HUES64 (cell line): Measurements from ENCODE around the gene PRDM1.
"Not testable (repeated sequence)": the region's sequence is repeated elsewhere in the genome, so short reads cannot be mapped to it uniquely, and the experiment has no call there.

Source experiments
- H3K27ac ChIP-seq: 2 replicates; pipeline ENCODE4 v1.7.0; 2013; ENCODE audit warnings: low read depth, low read length, inconsistent platforms
- H3K27me3 ChIP-seq: 2 replicates; pipeline ENCODE4 v1.6.1; 2013; ENCODE audit warnings: mild to moderate bottlenecking, low read length; ENCODE audit not compliant: insufficient read depth
- H3K36me3 ChIP-seq: 2 replicates; pipeline ENCODE4 v1.6.1; 2013; ENCODE audit warnings: mild to moderate bottlenecking, low read length; ENCODE audit not compliant: insufficient read depth
- H3K4me1 ChIP-seq: 2 replicates; pipeline ENCODE4 v1.6.1; 2013; ENCODE audit warnings: mild to moderate bottlenecking, low read length, moderate library complexity; ENCODE audit not compliant: insufficient read depth
- H3K4me3 ChIP-seq: 2 replicates; pipeline ENCODE4 v1.5.1; 2013; ENCODE audit warnings: mild to moderate bottlenecking, low read length, moderate library complexity
- H3K9ac ChIP-seq: 2 replicates; pipeline ENCODE4 v1.6.1; 2013; ENCODE audit warnings: mild to moderate bottlenecking, low read depth, low read length
- H3K9me3 ChIP-seq: 2 replicates; pipeline ENCODE4 v1.6.1; 2013; ENCODE audit warnings: low read depth, low read length; ENCODE audit not compliant: insufficient read depth
- WGBS: fragments of 150-250, 120-280 bp; methylation state at CpG from one replicate; pipeline ENCODE4 v1.1.7; 2013; ENCODE audit warnings: missing lambda C conversion rate; 5-methylcytosine and 5-hydroxymethylcytosine counted together

PRDM1 gene

GRCh38 chr6:106142876-106143431 is 56.8 kb downstream of the PRDM1 start:
- Histone ChIP-seq H3K36me3 (no peaks in the 10 kb centered on the region), H3K9ac (no peak overlapping the region), H3K9me3 (no peaks in the 10 kb centered on the region), H3K4me3 (no peak overlapping the region), H3K27ac (no peak overlapping the region), H3K4me1 (0 out of 2 replicates have a peak, but pooled peaks cover 9% of the 10 kb centered on the region), H3K27me3 (no peaks in the 10 kb centered on the region)
- 87% methylated on average over 2 of the region's 2 CpGs for WGBS

- Histone ChIP-seq H3K9ac (no peak overlapping the region), H3K36me3 (no peaks in the 10 kb centered on the region), H3K4me3 (no peak overlapping the region), H3K9me3 (no peaks in the 10 kb centered on the region), H3K27ac (no peak overlapping the region), H3K4me1 (0 out of 2 replicates have a peak, but pooled peaks cover 9% of the 10 kb centered on the region), H3K27me3 (no peaks in the 10 kb centered on the region)
- 82% methylated on average over 12 of the region's 12 CpGs for WGBS
These were observed 57.5 kb downstream of the PRDM1 start for GRCh38 chr6:106143665-106144064.

DNA sequence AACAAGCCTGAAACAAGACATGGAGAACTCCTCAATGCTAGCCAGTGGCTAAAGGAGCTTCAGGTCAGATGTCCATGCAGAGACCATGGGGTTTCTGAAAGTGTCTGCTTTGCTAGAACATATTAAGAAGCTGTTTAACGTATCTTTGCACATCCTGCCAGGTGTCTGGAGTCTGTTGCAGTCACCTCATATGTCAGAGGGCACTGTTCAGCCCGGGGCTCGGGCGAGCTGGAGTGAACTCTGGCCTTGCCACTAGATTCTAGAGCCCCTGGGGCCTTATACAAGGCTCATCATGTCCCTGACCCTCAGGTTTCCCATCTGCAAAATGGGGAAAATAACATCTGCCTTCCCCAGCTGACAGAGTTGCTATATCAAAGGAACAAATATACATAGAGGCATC is 59.0 kb downstream of the PRDM1 start:
- H3K4me1 ChIP-seq: 0 out of 2 replicates have a peak, but pooled peaks cover 9% of the 10 kb centered on the region
- no peak overlapping the region for H3K9ac ChIP-seq
- H3K27ac ChIP-seq: no peak overlapping the region
- H3K36me3 ChIP-seq: no peaks in the 10 kb centered on the region
- 91% methylated on average over 4 of the region's 4 CpGs for WGBS
- no peaks in the 10 kb centered on the region for H3K9me3 ChIP-seq
- H3K27me3 ChIP-seq: no peaks in the 10 kb centered on the region
- no peak overlapping the region for H3K4me3 ChIP-seq

DNA sequence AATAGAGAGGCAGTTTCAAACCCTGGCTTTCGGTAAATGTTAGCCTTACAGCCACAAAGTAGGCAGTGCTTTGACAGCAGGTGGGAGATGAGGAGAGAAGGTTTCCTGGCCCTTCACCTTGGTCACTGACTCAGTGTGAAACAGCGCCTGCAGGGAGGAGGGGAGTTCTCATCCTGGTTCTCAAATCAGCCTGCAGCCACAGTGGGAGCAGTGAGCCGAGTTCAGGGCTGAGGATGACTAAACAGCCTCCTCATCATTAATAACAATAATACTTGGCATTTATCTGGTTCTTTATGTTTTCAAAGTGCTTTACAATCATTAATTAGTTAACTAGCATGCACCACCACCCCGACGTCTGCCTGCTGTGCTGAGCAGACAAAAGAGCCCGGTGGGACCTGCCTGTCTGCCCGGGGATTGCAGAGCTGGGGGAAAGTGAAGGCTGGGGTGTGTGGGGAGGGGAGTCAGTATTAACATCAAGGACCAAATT is 59.6 kb downstream of the PRDM1 start:
- Histone ChIP-seq H3K9me3 (no peaks in the 10 kb centered on the region), H3K36me3 (no peaks in the 10 kb centered on the region), H3K4me3 (no peak overlapping the region), H3K27me3 (no peaks in the 10 kb centered on the region), H3K27ac (no peak overlapping the region), H3K4me1 (0 out of 2 replicates have a peak, but pooled peaks cover 9% of the 10 kb centered on the region), H3K9ac (no peak overlapping the region)
- WGBS: 18% methylated on average over 6 of the region's 7 CpGs

DNA sequence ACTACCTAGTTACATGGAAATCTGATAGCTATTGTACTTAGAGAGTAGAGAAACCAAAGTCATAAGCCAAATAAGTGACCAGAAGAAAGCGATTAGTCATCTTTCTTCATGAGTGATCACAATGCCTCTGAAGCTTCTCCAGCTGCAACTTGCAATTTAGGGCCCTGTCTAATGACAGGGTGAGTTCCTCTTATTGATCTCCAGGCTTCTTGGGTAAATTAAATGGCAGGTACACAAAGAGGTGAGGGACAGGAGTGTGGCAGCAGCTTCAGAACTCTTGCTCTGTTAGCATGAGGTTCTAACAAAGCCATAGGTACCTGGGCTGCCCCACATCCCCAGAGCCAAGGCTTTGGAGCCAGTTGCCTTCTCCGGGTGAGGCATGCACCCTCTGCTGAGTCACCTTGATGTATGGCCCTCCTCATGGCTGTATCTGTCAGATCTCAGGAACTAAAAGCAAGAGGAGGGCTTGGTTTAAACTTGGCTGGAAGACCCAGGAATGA is 60.8 kb downstream of the PRDM1 start:
- Histone ChIP-seq H3K36me3 (no peaks in the 10 kb centered on the region), H3K4me1 (0 out of 2 replicates have a peak, but pooled peaks cover 9% of the 10 kb centered on the region), H3K9ac (no peak overlapping the region), H3K27ac (no peak overlapping the region), H3K9me3 (no peaks in the 10 kb centered on the region), H3K4me3 (no peak overlapping the region), H3K27me3 (no peaks in the 10 kb centered on the region)
- 91% methylated on average over 2 of the region's 2 CpGs for WGBS

GRCh38 chr6:106147476-106147875 is 61.3 kb downstream of the PRDM1 start:
- Histone ChIP-seq H3K36me3 (no peaks in the 10 kb centered on the region), H3K4me1 (0 out of 2 replicates have a peak, but pooled peaks cover 9% of the 10 kb centered on the region), H3K27me3 (no peaks in the 10 kb centered on the region), H3K9me3 (no peaks in the 10 kb centered on the region), H3K9ac (no peak overlapping the region), H3K27ac (no peak overlapping the region), H3K4me3 (no peak overlapping the region)
- WGBS: no CpG with 5 or more reads among the region's 2 CpGs

DNA sequence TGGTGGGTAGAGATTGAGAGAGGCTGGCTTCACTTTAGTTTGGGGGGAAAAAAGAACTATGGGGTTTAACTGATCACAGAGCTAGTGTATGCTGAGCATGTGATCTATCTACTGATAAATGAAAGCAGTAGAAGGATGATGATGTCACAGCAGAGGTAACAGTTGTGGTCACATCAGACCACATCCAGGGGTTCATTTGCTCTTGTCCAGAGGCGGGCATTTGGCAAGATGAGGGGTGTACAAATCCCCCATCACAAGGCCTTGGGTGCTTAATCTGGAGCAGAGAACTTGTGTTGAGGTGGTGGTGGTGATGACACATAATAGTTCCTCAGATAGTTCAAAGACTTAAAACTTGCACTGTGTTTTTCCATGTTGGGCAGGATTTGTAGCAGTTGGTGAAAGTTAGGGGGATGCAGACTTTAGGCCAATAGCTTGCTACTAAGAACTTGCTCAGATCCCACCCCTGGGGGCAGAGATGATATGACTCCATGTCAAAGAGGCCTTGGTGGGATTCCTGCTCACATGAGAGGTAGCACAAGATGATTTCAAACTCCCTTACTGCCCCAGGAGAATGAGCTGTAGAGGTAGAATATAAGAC is 63.4 kb downstream of the PRDM1 start:
- Histone ChIP-seq H3K4me3 (no peak overlapping the region), H3K9me3 (no peaks in the 10 kb centered on the region), H3K9ac (no peak overlapping the region), H3K27ac (no peak overlapping the region), H3K4me1 (0 out of 2 replicates have a peak, but pooled peaks cover 10% of the 10 kb centered on the region), H3K27me3 (no peaks in the 10 kb centered on the region), H3K36me3 (no peaks in the 10 kb centered on the region)
- WGBS: 93% methylated on average over 1 of the region's 1 CpG

DNA sequence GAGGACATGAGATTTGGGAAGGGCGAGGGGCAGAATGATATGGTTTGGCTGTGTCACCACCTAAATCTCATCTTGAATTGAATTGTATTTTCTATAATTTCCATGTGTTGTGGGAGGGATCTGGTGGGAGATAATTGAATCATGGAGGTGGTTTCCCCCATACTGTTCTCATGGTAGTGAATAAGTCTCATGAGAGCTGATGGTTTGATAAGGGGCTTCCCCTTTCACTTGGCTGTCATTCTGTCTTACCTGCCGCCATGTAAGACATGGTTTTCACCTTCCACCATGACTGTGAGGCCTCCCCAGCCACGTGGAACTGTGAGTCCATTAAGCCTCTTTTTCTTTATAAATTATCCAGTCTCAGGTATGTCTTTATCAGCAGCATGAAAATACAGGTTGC is 66.3 kb downstream of the PRDM1 start:
- not testable (repeated sequence) for H3K9ac ChIP-seq, H3K27me3 ChIP-seq, H3K9me3 ChIP-seq, H3K4me3 ChIP-seq, H3K36me3 ChIP-seq, H3K27ac ChIP-seq
- H3K4me1 ChIP-seq: peaks cover 12% of the 10 kb centered on the region; the same call in 1 of the 2 replicates
- WGBS: 94% methylated on average over 3 of the region's 3 CpGs

DNA sequence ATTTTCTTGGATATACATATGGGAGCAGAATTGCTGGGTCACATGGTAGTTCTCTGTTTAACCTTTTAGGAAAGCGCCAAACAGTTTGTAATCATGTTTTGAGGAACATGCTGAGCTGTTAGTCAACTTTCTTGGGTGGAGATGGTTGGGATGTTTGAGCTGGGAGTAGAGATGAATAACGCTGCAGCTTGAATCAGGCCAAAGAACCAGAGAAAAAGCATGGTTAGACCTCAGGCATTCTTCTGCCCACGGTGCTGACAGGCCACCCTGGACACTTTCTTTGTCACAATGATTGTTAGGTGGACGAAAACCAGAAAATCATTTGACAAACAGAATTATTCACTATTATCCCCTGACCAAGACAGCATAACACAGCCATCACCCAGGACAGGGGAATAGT is 66.8 kb downstream of the PRDM1 start:
- 89% methylated on average over 4 of the region's 4 CpGs for WGBS
- Histone ChIP-seq H3K9ac (no peak overlapping the region), H3K4me1 (peaks cover 12% of the 10 kb centered on the region; the same call in 1 of the 2 replicates), H3K9me3 (no peaks in the 10 kb centered on the region), H3K27me3 (no peaks in the 10 kb centered on the region), H3K27ac (no peak overlapping the region), H3K4me3 (no peak overlapping the region), H3K36me3 (no peaks in the 10 kb centered on the region)

- WGBS: 95% methylated on average over 8 of the region's 8 CpGs
- H3K9me3 ChIP-seq: no peaks in the 10 kb centered on the region
These were observed 68.2 kb downstream of the PRDM1 start for GRCh38 chr6:106154326-106154725.

GRCh38 chr6:106155219-106155830 is 69.2 kb downstream of the PRDM1 start:
- 82% methylated on average over 12 of the region's 12 CpGs for WGBS
- Histone ChIP-seq H3K4me3 (no peak overlapping the region), H3K9ac (no peak overlapping the region), H3K27ac (0 out of 2 replicates have a peak overlapping the region, but pooled peaks have one; percentile 4), H3K27me3 (no peaks in the 10 kb centered on the region), H3K36me3 (no peaks in the 10 kb centered on the region), H3K4me1 (peaks cover 12% of the 10 kb centered on the region; the same call in 1 of the 2 replicates), H3K9me3 (no peaks in the 10 kb centered on the region)

More at GRCh38 chr6:106154326-106154725, 68.2 kb downstream of the PRDM1 start:
- H3K36me3 ChIP-seq: no peaks in the 10 kb centered on the region
- no peak overlapping the region for H3K9ac ChIP-seq
- H3K27me3 ChIP-seq: no peaks in the 10 kb centered on the region
- H3K4me1 ChIP-seq: peaks cover 12% of the 10 kb centered on the region; the same call in 1 of the 2 replicates
- H3K4me3 ChIP-seq: no peak overlapping the region
- no peak overlapping the region for H3K27ac ChIP-seq
